ENCODE measurements around the gene CPNE1.
A peak's percentile ranks its signal among the peaks of the same experiment; 100 is the strongest.

Gene CPNE1

DNA sequence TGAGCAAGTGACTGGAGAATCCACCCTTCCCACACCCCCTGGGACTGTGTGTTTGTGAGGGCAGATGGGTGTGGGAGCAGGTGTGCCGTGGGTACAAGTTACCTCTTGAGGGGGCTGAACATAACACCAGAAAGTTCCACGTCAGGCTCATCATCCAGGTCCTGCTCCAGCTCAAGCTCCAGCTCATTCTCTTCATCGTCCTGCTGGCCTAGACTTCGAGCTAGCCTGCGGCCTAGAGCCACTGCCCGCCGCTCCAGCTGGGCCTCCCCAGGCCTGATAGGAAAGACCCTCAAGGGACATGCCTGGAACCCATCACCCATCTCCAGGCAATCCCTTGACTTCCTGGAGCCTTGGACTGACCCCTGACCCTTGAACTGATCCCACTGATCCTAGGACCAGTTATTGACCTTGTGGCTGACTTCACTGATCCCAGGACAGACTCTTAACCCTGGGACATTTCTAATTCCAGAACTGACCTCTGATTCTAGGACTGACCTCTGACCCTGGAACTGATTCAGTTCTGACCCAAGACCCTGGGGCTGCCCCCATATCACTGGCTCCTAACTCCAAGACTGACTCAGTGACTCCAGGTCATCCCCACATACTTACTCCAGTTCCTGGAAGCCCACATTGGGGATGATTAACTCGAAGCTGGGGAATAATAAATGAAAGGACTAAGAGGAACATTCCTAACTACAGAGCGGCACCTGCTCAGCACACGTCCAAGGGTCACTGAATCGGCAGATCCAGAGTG, 60.8 kb downstream of the CPNE1 start:
- no peak for ATAC-seq
- Mint-ChIP-seq H3K27ac (peak overlapping the region; percentile 53), H3K9me3 (no peaks in the 10 kb centered on the region), H3K4me1 (peaks cover 29% of the 10 kb centered on the region), H3K36me3 (no peaks in the 10 kb centered on the region), H3K27me3 (peaks cover 44% of the 10 kb centered on the region), H3K4me3 (no peak overlapping the region)

DNA sequence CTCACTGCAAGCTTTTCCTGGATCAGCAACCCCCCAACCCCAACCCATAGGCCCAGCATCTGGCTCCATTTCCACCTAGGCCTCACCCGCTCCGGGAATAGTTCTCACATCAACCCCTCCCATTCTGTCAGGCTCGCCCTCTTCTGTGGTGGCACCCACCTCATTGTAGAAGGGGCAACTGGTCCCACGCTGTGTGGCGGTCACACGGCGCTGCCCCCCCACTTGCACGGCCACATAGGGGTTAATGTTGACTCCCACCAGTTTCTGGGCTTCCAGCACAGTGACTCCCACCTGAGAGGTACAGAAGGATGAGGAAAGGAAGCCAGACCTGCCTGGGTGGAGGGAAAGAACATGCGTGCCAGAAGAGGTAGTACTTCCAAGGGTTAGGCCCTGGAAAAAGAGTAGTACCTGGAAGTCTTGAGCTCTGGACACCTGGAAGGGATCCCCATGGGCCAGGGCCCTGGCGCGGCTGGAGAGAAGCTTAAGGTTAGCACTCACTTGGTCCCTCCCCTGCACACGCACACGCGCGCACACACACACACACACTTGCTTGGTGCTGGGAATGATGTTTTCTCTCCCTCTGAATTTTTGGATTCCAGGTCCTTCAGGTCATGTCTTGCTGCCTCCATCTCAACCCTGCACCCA, 61.7 kb downstream of the CPNE1 start:
- H3K4me3 Mint-ChIP-seq = no peak overlapping the region
- H3K9me3 Mint-ChIP-seq = no peaks in the 10 kb centered on the region
- H3K27me3 Mint-ChIP-seq = peaks cover 44% of the 10 kb centered on the region
- peak overlapping the region; percentile 53 for H3K27ac Mint-ChIP-seq
- no peaks in the 10 kb centered on the region for H3K36me3 Mint-ChIP-seq
- no peak for ATAC-seq
- H3K4me1 Mint-ChIP-seq = peaks cover 29% of the 10 kb centered on the region

DNA sequence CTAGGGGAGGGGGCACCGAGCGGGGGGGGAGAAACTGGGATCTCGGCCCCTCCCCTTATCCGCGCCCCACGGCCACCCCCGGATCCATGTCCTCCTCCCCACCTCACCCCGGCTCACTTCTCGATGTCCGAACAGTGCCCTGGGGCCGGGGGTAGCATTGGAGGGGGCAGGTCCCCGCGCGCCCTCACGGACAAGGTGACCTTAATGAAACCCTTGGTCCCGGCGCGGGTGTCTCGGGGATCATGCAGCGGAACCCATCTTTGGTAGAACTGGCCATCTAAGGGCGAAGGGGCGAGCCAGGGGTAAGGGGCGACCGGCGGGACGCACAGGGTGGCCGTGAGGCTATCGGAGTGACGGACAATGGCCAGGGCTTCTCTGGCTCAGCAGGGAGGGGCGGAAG, 62.7 kb downstream of the CPNE1 start:
- ATAC-seq = no peak
- Mint-ChIP-seq H3K27me3 (peaks cover 44% of the 10 kb centered on the region), H3K9me3 (no peaks in the 10 kb centered on the region), H3K27ac (no peak overlapping the region), H3K4me3 (peak overlapping the region; percentile 76), H3K4me1 (peaks cover 26% of the 10 kb centered on the region), H3K36me3 (no peaks in the 10 kb centered on the region)

DNA sequence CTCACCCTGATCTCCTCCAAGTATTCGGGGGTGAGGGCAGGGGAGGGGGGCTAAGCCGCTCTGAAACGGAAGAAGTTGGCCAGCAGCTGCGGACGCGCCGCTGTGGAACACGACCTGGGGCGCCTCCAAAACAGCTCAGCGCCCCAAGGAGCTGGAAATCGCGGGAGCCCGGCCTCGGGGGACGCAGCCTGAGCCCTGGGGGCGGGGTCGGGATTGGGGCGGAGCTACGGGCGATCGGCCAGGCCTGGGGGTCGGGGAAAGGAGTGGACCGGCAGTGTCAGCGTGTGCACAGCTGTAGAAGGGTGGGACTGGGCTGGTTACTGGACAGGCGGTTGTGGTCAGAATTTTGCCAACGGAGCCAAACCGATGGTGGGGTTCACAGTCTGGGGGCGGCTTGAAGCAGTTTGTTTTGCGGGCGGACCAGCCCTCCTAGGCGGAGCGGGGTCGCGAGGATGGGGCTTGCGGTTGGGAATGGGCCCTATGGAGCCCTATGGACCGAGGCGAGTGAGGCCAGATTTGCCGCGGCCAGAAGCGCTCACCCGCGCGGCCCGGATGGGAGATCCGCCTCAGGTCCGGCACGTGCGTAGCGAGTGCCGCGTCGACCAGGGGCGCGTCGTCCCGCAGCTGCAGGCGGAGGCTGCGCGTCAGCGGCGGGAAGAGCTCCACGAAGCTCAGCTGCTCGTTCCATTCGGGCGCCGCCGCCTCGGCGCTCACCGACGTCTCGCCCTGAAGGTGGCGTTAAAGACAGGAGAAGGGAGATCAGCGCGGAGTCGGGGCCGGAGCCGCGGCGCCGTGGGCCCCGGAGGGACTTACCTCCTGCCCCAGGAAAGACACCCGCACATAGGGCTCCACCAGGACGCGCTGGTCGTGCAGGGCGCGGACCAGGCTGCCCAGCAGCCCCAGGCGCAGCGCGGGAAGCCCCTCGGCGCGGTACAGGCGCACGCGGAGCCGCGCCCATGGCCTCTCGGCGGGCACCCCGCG, 63.4 kb downstream of the CPNE1 start:
- Mint-ChIP-seq H3K27ac (peak overlapping the region; percentile 31), H3K36me3 (no peaks in the 10 kb centered on the region), H3K9me3 (no peaks in the 10 kb centered on the region), H3K27me3 (peaks cover 44% of the 10 kb centered on the region), H3K4me3 (peak overlapping the region; percentile 76), H3K4me1 (peaks cover 22% of the 10 kb centered on the region)
- peak; percentile 78 for ATAC-seq

DNA sequence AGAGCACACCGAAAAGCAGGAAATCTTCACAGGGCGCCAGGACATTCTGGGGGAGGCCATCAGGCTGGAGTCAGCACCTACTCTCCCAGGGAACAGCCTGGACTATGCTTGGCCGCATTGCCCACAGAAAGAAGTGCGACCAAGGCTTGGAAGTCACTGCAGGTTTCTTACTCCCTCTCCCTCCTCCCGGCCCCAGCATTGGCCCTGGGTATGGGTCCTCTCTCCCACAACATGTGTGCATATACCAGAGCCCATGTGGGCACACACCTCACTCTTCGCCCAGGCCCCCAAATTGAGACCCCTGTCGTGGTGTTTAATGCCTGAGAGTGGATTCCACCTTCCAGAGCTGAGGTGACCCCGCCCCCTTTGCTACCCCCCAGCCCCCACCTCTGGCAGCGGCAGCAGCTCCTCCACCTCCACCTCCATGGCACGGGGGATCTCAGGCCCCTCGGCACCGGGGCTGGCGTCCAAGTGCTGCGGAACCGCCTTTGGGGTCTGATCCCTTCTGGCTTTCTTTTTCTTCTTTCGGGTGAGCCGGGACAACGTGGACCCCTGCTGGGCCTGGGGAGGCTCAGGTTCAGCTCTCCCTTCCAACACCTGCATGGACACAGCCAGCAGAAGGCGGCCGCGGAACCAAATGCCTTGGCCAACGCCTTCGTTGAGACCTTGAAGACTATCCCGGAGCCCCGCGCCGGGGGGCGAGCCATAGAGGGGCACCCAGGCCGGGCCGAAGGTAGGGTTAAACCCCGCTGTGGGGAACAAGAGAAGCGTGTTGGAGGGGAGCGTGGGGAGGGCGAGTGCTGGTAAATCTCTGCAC, 64.3 kb downstream of the CPNE1 start:
- H3K27me3 Mint-ChIP-seq = peaks cover 44% of the 10 kb centered on the region

DNA sequence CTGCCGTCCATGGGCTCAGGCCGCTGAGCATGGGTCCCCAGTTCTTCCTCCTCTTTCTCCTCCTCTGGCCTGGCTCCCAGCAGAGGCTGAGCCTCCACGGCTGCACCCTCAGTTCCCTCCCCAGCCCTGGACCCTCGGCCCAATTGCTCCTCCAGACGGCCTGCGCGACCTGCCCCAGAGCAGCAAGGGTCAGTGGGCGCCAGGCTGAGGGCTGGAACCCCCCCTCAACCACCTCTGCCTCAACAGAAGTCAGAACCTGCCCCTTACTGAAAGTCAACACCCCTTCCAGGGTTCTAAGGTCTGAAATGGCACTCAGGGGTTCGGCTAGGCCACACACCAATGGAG, 65.0 kb downstream of the CPNE1 start:
- Mint-ChIP-seq H3K9me3 (no peaks in the 10 kb centered on the region), H3K36me3 (no peaks in the 10 kb centered on the region), H3K4me3 (no peak overlapping the region), H3K27me3 (peaks cover 44% of the 10 kb centered on the region), H3K27ac (no peak overlapping the region), H3K4me1 (peaks cover 22% of the 10 kb centered on the region)
- ATAC-seq = no peak

More for the DNA sequence above, 64.3 kb downstream of the CPNE1 start:
- H3K27ac Mint-ChIP-seq = peak overlapping the region; percentile 31
- peak; percentile 3 for ATAC-seq
- H3K9me3 Mint-ChIP-seq = no peaks in the 10 kb centered on the region
- no peaks in the 10 kb centered on the region for H3K36me3 Mint-ChIP-seq
- H3K4me1 Mint-ChIP-seq = peaks cover 22% of the 10 kb centered on the region
- peak overlapping the region; percentile 76 for H3K4me3 Mint-ChIP-seq

DNA sequence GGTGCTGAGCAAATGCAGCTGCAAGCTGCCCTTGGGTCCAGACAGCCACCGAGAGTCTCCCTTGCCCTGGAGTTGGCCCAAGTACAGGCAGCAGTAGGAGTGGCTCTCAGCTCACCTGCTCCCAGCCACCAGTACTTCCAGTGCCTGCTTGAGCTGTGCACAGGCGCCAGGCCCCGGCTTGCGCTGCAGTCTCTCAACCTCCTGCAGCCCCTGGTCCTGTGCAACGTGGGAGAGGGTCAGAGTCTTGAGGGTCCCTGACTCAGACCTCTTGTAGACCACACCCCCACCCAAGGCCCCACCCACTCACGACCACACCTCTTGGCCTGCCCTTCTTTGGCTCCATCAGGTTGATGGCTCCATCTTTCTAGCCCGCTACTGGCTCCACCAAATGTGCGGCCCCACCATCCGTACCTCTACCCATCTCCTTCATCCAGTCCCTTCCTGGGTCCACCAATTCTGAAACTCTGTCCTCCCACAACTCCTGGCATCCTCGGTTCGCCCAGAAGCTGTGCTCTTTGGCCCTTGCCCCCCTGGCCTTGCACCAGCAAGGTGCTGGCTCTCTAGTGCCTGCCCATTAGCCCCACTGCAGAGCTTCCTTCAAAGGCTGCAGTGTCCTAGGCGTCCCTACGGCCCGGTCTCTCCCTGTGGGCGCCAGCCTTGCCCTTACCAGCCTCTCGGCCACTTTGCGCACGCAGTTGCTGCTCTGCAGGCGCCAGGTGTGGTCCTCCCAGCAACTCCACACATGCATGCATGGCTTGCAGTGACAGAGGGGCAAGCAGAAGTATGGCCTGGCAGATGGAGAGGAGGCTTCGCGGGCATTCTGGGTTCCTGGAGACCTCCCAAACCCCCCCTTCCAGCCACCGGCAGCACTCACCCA, 65.6 kb downstream of the CPNE1 start:
- peaks cover 44% of the 10 kb centered on the region for H3K27me3 Mint-ChIP-seq
- peaks cover 22% of the 10 kb centered on the region for H3K4me1 Mint-ChIP-seq
- no peak for ATAC-seq
- no peaks in the 10 kb centered on the region for H3K36me3 Mint-ChIP-seq
- H3K27ac Mint-ChIP-seq = no peak overlapping the region
- no peaks in the 10 kb centered on the region for H3K9me3 Mint-ChIP-seq
- no peak overlapping the region for H3K4me3 Mint-ChIP-seq

DNA sequence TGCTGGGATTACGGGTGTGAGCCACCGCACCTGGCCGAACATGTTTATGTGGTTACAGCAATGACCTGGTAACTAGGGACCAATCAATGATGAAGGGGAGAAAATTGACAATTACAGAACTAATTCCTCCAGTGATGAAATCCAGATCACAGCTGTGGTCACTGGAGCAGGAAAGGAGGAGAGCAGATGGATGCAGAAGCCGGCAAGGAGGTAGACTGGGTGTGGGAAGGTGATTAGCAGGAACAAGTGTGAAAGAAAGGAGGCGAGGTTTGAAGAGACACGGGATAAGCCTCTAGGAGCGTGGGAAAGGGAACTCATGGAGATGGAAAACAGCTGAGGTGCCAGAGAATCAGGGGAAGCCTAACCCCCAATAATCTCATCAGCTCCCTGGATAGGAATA, 66.2 kb downstream of the CPNE1 start:
- Mint-ChIP-seq H3K27ac (no peak overlapping the region), H3K27me3 (peaks cover 40% of the 10 kb centered on the region), H3K4me1 (peaks cover 22% of the 10 kb centered on the region), H3K36me3 (no peaks in the 10 kb centered on the region), H3K9me3 (no peaks in the 10 kb centered on the region), H3K4me3 (no peak overlapping the region)
- no peak for ATAC-seq

DNA sequence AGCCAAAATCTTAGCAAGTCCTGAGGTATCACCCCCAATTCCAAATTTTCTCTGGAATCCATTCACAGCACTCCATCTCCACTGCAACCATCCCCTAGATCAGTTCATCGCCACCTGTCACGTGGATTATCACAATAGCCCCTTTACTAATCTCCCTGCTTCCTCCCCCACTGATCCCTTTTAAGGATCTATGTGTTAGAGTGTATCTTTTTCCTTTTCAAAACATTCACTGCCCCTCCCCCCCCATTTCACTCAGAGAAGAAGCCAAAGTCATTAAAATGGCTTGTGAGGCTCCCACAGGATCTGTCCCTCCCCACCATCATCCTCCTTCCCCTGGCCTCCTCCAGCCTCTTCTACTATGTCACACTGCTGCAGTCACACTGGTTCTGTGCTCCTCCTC, 67.5 kb downstream of the CPNE1 start:
- peaks cover 17% of the 10 kb centered on the region for H3K4me1 Mint-ChIP-seq
- peaks cover 28% of the 10 kb centered on the region for H3K27me3 Mint-ChIP-seq
- H3K36me3 Mint-ChIP-seq = no peaks in the 10 kb centered on the region
- no peak for ATAC-seq
- no peak overlapping the region for H3K27ac Mint-ChIP-seq
- H3K9me3 Mint-ChIP-seq = no peaks in the 10 kb centered on the region
- H3K4me3 Mint-ChIP-seq = no peak overlapping the region

DNA sequence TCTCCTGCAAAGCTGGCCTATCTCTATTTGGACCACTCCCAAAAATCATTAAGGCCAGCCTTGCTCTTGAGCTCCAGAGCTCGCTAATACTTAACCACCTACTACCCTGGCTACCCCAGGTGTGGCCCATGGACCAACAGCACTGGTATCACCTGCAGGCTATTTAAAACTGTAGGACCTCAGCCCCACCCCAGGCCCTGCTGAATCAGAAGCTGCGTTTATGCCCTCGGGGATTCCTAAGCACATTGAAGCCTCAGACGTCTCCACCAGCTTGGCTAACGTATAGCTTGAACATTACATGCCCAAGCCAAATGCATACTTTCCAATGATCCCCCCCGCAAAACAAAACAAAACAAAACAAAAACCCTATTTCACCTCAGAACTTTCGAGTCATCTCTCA, 68.8 kb downstream of the CPNE1 start:
- H3K4me1 Mint-ChIP-seq = peaks cover 4% of the 10 kb centered on the region
- no peak overlapping the region for H3K27ac Mint-ChIP-seq
- ATAC-seq = no peak
- H3K4me3 Mint-ChIP-seq = no peak overlapping the region
- no peaks in the 10 kb centered on the region for H3K9me3 Mint-ChIP-seq
- H3K27me3 Mint-ChIP-seq = peaks cover 16% of the 10 kb centered on the region
- H3K36me3 Mint-ChIP-seq = no peaks in the 10 kb centered on the region

DNA sequence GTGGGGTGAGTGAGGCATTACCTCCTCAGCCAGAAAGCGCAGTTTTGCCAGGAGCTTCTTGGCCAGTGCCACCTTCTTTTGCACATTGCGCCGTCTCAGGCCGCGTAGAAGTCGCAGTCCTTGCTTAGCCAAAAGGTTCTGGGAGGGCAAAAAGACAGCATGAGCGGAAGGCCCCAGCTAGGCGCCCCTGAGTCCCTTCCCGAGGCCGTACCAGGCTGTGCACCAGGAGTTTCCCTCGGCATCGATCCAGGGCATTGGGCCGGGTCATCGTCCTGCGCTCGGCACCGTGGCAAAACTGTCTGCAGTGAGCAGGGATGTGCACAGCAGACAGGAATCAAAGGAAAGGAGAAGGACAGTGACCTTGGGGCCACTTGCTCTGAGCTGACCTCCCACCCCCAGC, 69.2 kb downstream of the CPNE1 start:
- no peak for ATAC-seq
- no peaks in the 10 kb centered on the region for H3K9me3 Mint-ChIP-seq
- H3K27ac Mint-ChIP-seq = no peak overlapping the region

DNA sequence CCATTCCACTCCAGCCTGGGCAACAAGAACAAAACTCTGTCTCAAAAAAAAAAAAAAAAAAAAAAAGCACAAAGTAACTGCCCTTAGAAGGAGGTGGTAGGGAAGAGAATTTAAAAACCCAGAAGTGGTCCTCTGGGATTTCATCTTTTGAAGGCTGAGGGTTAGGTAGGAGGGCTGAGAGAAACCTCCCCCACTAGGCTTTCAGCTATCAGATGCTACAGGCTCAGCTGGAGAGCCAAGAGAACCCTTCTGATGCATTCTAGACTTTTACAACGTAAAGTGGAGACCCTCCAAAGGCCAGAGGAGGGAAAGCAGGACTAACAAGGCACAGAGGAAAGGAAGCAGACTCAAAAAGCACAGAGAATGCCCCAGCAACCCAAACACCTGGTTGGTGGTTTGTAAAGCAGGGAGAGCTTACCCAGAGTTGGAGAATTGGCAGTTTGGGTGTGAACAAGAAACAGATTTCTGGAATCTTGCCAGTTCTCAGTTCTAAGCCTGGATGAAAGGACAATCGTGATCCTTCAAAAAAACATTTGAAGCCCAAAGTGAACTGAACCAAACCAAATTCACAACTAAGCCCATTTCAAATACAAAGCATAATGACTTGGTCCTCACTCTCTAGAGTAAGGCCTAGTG, 72.2 kb downstream of the CPNE1 start:
- H3K27me3 Mint-ChIP-seq = no peaks in the 10 kb centered on the region
- no peaks in the 10 kb centered on the region for H3K4me1 Mint-ChIP-seq
- no peak overlapping the region for H3K4me3 Mint-ChIP-seq
- no peaks in the 10 kb centered on the region for H3K36me3 Mint-ChIP-seq
- no peak overlapping the region for H3K27ac Mint-ChIP-seq
- H3K9me3 Mint-ChIP-seq = no peaks in the 10 kb centered on the region
- no peak for ATAC-seq

More for the DNA sequence above, 69.2 kb downstream of the CPNE1 start:
- H3K36me3 Mint-ChIP-seq = no peaks in the 10 kb centered on the region
- no peaks in the 10 kb centered on the region for H3K4me1 Mint-ChIP-seq
- no peak overlapping the region for H3K4me3 Mint-ChIP-seq
- H3K27me3 Mint-ChIP-seq = peaks cover 11% of the 10 kb centered on the region

DNA sequence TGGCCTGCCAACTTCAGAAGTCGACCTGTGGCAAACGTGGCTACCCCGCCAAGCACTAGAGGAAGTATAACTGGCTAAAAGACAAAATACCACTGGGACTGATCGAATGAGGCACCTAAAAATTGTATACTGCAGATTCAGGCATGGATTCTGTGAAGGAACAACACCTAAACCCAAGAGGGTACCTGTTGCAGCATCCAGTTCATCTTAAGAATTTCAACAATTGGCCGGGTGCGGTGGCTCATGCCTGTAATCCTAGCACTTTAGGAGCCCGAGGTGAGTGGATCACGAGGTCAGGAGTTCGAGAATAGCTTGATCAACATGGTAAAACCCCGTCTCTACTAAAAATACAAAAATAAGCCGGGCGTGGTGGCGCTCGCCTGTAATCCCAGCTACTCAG, 76.3 kb downstream of the CPNE1 start:
- no peak for ATAC-seq
- Mint-ChIP-seq H3K9me3 (no peaks in the 10 kb centered on the region), H3K4me3 (no peak overlapping the region)

More for the DNA sequence above, 76.3 kb downstream of the CPNE1 start:
- H3K36me3 Mint-ChIP-seq = no peaks in the 10 kb centered on the region
- no peaks in the 10 kb centered on the region for H3K27me3 Mint-ChIP-seq
- no peak overlapping the region for H3K27ac Mint-ChIP-seq
- no peaks in the 10 kb centered on the region for H3K4me1 Mint-ChIP-seq

Data from stimulated activated memory B cell treated with anti-CD40 and anti-IgM and Interleukin-4, amounts not matched to agents 10 μg/mL and 1 μg/mL and 100 μg/mL, for 72 hours (primary cell).